GM12878 (cell line): Measurements from ENCODE around the gene COL23A1. TPM values are rescaled to one million over a fixed set of nuclear protein-coding genes. Genes with fewer than 3 reads are reported as not detected.

ENCODE experiments used
- ATAC-seq: fragments of 200-7000 bp; cut with Tn5 transposase; 3 replicates; pipeline ENCODE4 v1.9.1; 2020; ENCODE audit warnings: mild to moderate bottlenecking, moderate library complexity
- BruUV-seq: library from RNA; stranded (reverse); fragments of 400-500 nt; replicated peaks from 2 replicates; lab custom pipeline; 2021; lab: Mats Ljungman, UMichigan
- CTCF ChIA-PET: fragments of 300-600 bp; sonication (Branson Sonifier 250); formaldehyde crosslinking; extraction: SDS; loops from one replicate; lab custom pipeline; 2021; ENCODE audit warnings: inconsistent platforms; lab: Yijun Ruan, JAX
- POLR2A ChIA-PET: fragments of 350-600 bp; formaldehyde crosslinking; extraction: SDS; loops from one replicate; lab custom pipeline; 2021; ENCODE audit warnings: inconsistent platforms; lab: Charles Lee
- RAD21 ChIA-PET: fragments of 300-600 bp; sonication (Branson Sonifier 250); formaldehyde crosslinking; loops from one replicate; lab custom pipeline; 2023; ENCODE audit warnings: antibody characterized with exemption; ENCODE audit not compliant: unreplicated experiment; lab: Charles Lee
- SMC1A ChIA-PET: fragments of 300-600 bp; sonication (Branson Sonifier 250); formaldehyde crosslinking; loops from one replicate; lab custom pipeline; 2023; ENCODE audit not compliant: unreplicated experiment, uncharacterized antibody; lab: Charles Lee
- DNase-seq: peaks from one replicate; pipeline ENCODE4 v3.0.0-alpha.2; 2011; ENCODE audit warnings: low read depth, low spot score
- FAIRE-seq: peaks from 3 replicates; lab custom pipeline; 2011; peaks lifted over from hg19 to GRCh38; lab: Jason Lieb, UNC
- H2AFZ ChIP-seq: 2 replicates; pipeline ENCODE4 v1.6.0; 2011; ENCODE audit warnings: low read depth, low read length, control low read depth; ENCODE audit not compliant: control insufficient read depth
- H3K27ac ChIP-seq: 2 replicates; pipeline ENCODE4 v1.5.1; 2011; ENCODE audit warnings: control low read depth; ENCODE audit not compliant: control insufficient read depth, insufficient read depth
- H3K27me3 ChIP-seq, 2 experiments: replicated peaks in 1 of 2; 2 replicates each; pipeline versions ENCODE4 v1.6.0 to v1.6.1; 2011; ENCODE audit warnings: low read length in 1 of 2; ENCODE audit not compliant: control insufficient read depth in 2 of 2, insufficient read depth in 2 of 2
- H3K36me3 ChIP-seq, 2 experiments: 2 replicates each; pipeline ENCODE4 v1.5.1; 2011; ENCODE audit warnings: low read length in 1 of 2; ENCODE audit not compliant: control insufficient read depth in 2 of 2, insufficient read depth in 2 of 2
- H3K4me1 ChIP-seq: 2 replicates; pipeline ENCODE4 v1.6.1; 2011; ENCODE audit warnings: mild to moderate bottlenecking, low read length, moderate library complexity, mixed read lengths; ENCODE audit not compliant: control insufficient read depth, insufficient read depth
- H3K4me2 ChIP-seq: 2 replicates; pipeline ENCODE4 v1.6.0; 2011; ENCODE audit warnings: control low read depth; ENCODE audit not compliant: control insufficient read depth, insufficient read depth
- H3K4me3 ChIP-seq: fragments of 200-600 bp; sonication (generic); 2 replicates; pipeline ENCODE4 v1.5.1; 2016
- H3K79me2 ChIP-seq: 2 replicates; pipeline ENCODE4 v1.6.0; 2011; ENCODE audit warnings: low read length; ENCODE audit not compliant: control insufficient read depth, insufficient read depth
- H3K9ac ChIP-seq: 2 replicates; pipeline ENCODE4 v1.8.0; 2011; ENCODE audit warnings: low read length, control low read depth, mixed read lengths; ENCODE audit not compliant: control insufficient read depth, insufficient read depth
- H3K9me3 ChIP-seq: replicated peaks from 3 replicates; pipeline ENCODE4 v1.5.1; 2011; ENCODE audit warnings: mild to moderate bottlenecking, low read length; ENCODE audit not compliant: control insufficient read depth, insufficient read depth
- H4K20me1 ChIP-seq: 2 replicates; pipeline ENCODE4 v1.6.0; 2011; ENCODE audit not compliant: control insufficient read depth, insufficient read depth
- ATF2 ChIP-seq: IDR thresholded peaks from 2 replicates; pipeline ENCODE4 v1.6.1; 2012; ENCODE audit warnings: low read length, inconsistent platforms
- EED ChIP-seq: sonication (generic); IDR thresholded peaks from 2 replicates; pipeline ENCODE4 v1.6.1; 2016; ENCODE audit warnings: antibody characterized with exemption, low read depth
- JUNB ChIP-seq: IDR thresholded peaks from 2 replicates; pipeline ENCODE4 v1.6.1; 2016; ENCODE audit warnings: antibody characterized with exemption, mild to moderate bottlenecking
- JUND ChIP-seq: IDR thresholded peaks from 2 replicates; pipeline ENCODE4 v1.6.1; 2012; ENCODE audit warnings: low read depth, mild to moderate bottlenecking, low read length, improper control_type of control experiment, moderate library complexity
- NFXL1 ChIP-seq: fragments of 450-650 bp; IDR thresholded peaks from 2 replicates; pipeline ENCODE4 v1.6.1; 2017; ENCODE audit warnings: antibody characterized with exemption, mild to moderate bottlenecking, borderline replicate concordance
- SMAD5 ChIP-seq: IDR thresholded peaks from 2 replicates; pipeline ENCODE4 v1.6.1; 2016; ENCODE audit warnings: antibody characterized with exemption, low read depth
- TARDBP ChIP-seq: IDR thresholded peaks from 2 replicates; pipeline ENCODE4 v1.6.1; 2016; ENCODE audit warnings: borderline replicate concordance
- ZBTB33 ChIP-seq: fragments of 450-650 bp; IDR thresholded peaks from 2 replicates; pipeline ENCODE4 v1.6.1; 2017; ENCODE audit warnings: mild to moderate bottlenecking
- ZNF217 ChIP-seq: fragments of 450-650 bp; IDR thresholded peaks from 2 replicates; pipeline ENCODE4 v1.6.1; 2017; ENCODE audit warnings: antibody characterized with exemption, mild to moderate bottlenecking
- WGBS: methylation state at CpG from one replicate; pipeline ENCODE4 v1.1.6; 2016; ENCODE audit warnings: low lambda C conversion rate; ENCODE audit not compliant: insufficient replicate concordance, insufficient coverage; ENCODE audit errors: missing lambda C conversion rate; 5-methylcytosine and 5-hydroxymethylcytosine counted together
- in situ Hi-C: fragments of 300-500 bp; cut with MboI; formaldehyde crosslinking; loops from 9 replicates; pipeline ENCODE4 v1.14.3; 2018; ENCODE audit warnings: mixed read lengths
- intact Hi-C: fragments of 100-400 bp; cut with micrococcal nuclease; formaldehyde crosslinking; loops from one replicate; pipeline ENCODE4 v1.14.2; 2022; ENCODE audit not compliant: unreplicated experiment
- polyA plus RNA-seq, 11 experiments: library from polyadenylated mRNA; depleted of rRNA in 4 of 11; unstranded in 6 of 11; stranded (reverse) in 5 of 11; fragments of >200 nt; fragmentation: Nextera tagmentation in 4 of 11; fragmentation: Illumina TruSeq in 1 of 11; extraction: Ambion mirVana in 4 of 11; extraction: Trizol in 1 of 11; gene quantifications; 1 replicate in 1 of 11; 2 replicates in 10 of 11; pipeline versions ENCODE4 v1.2.1 to v1.2.3, GENCODE V29; 2011 to 2016; ENCODE audit warnings: inconsistent platforms in 2 of 11, missing spikeins in 2 of 11, low read depth in 1 of 11
- total RNA-seq, 4 experiments: library from RNA; depleted of rRNA in 3 of 4; stranded (reverse); fragments of >200 nt in 3 of 4; fragmentation: Illumina TruSeq in 1 of 4; extraction: Trizol in 1 of 4; gene quantifications; 2 replicates each; pipeline versions ENCODE4 v1.2.1 to v1.2.3, GENCODE V29; 2013 to 2021

COL23A1 gene
- total and polyA plus RNA-seq, 10 of the 15 experiments (the other 5 are each of a cell fraction or from before 2014, with no cell fraction given), result 0.03 to 0.83 (median 0.09) TPM; not detected in 5

GRCh38 chr5:178437386-178438075, 152.7 kb downstream of the COL23A1 start:
- H3K4me1 ChIP-seq, result no peaks in the 10 kb centered on the region
- no peak overlapping the region for H3K4me2 ChIP-seq
- H4K20me1 ChIP-seq, result no peaks in the 10 kb centered on the region
- ATAC-seq (no peak), DNase-seq (no peak), FAIRE-seq (no peak)
- no peak overlapping the region for H3K4me3 ChIP-seq
- H3K79me2 ChIP-seq, result no peaks in the 10 kb centered on the region
- BruUV-seq, result no TSS peak
- no peak overlapping the region for H2AFZ ChIP-seq
- no peaks in the 10 kb centered on the region for H3K9me3 ChIP-seq
- intact Hi-C loops (no loop called here), in situ Hi-C loops (no loop called here)
- POLR2A ChIA-PET, result no interaction called here
- RAD21 ChIA-PET, result no interaction called here
- WGBS, result 2% methylated on average over 7 of the region's 8 CpGs
- no peak overlapping the region for H3K27ac ChIP-seq
- CTCF ChIA-PET, result interaction anchor here (1.3 kb wide), 1 partner anchor 156 kb away, joined by 3 read pairs; no protein-coding TSS in a partner anchor
- SMC1A ChIA-PET, result no interaction called here
- no peaks in the 10 kb centered on the region for H3K36me3 ChIP-seq
- H3K9ac ChIP-seq, result no peak overlapping the region
- H3K27me3 ChIP-seq, result no peaks in the 10 kb centered on the region
- TF ChIP-seq ZNF217, result no peak
- TF ChIP-seq SMAD5, result no peak
- no peak for TF ChIP-seq JUND
- TF ChIP-seq ZBTB33, result no peak
- TF ChIP-seq TARDBP, result no peak
- TF ChIP-seq JUNB, result no peak
- TF ChIP-seq ATF2, result no peak
- no peak for TF ChIP-seq EED
- no peak for TF ChIP-seq NFXL1
